AG08396 (cell line): Measurements from ENCODE around the gene MAGEC3.
"Not testable (repeated sequence)": the region's sequence is repeated elsewhere in the genome, so short reads cannot be mapped to it uniquely, and the experiment has no call there.

Experiments used
- DNase-seq: peaks from one replicate; pipeline ENCODE4 v3.0.0; 2012; ENCODE audit warnings: low spot score, mixed read lengths

MAGEC3 gene

GRCh38 chrX:141838016-141838415, at the start of gene MAGEC3:
Gene MAGEC3, plus strand, starts transcription at chrX:141838316. Its CDS starts 0 bp downstream, at chrX:141838316.
- no peak for DNase-seq

- DNase-seq: no peak
Measured at GRCh38 chrX:141791856-141792255, 46.3 kb upstream of the MAGEC3 start.

- DNase-seq: no peak
Measured at GRCh38 chrX:141811438-141811837, 26.7 kb upstream of the MAGEC3 start.

GRCh38 chrX:141814213-141814857, 23.8 kb upstream of the MAGEC3 start:
- no peak for DNase-seq

GRCh38 chrX:141815904-141816303, 22.2 kb upstream of the MAGEC3 start:
- no peak for DNase-seq

- DNase-seq: no peak
Measured at GRCh38 chrX:141832247-141832646, 5.9 kb upstream of the MAGEC3 start.

GRCh38 chrX:141839856-141840255, 1.7 kb downstream of the MAGEC3 start:
- no peak for DNase-seq

- DNase-seq: no peak
Measured at GRCh38 chrX:141857479-141857878, 19.4 kb downstream of the MAGEC3 start.

- no peak for DNase-seq
Measured at GRCh38 chrX:141879616-141880015, 41.5 kb downstream of the MAGEC3 start.

- not testable (repeated sequence) for DNase-seq
Measured at GRCh38 chrX:141888811-141889210, 50.7 kb downstream of the MAGEC3 start.

GRCh38 chrX:141894733-141895132, 56.6 kb downstream of the MAGEC3 start:
- DNase-seq: no peak

GRCh38 chrX:141897690-141898089, 59.6 kb downstream of the MAGEC3 start:
- DNase-seq: no peak

GRCh38 chrX:141902366-141902765, 64.2 kb downstream of the MAGEC3 start:
- DNase-seq: no peak

GRCh38 chrX:141903400-141904155, 65.5 kb downstream of the MAGEC3 start, which contains the start of gene MAGEC1:
Gene MAGEC1, plus strand, starts transcription at chrX:141903894. Its CDS starts 1,179 bp downstream, at chrX:141905073.
- DNase-seq: no peak

GRCh38 chrX:141904262-141904661, 66.1 kb downstream of the MAGEC3 start:
- DNase-seq: no peak

GRCh38 chrX:141917801-141918200, 79.7 kb downstream of the MAGEC3 start:
- DNase-seq: no peak

GRCh38 chrX:141924293-141924692, 86.2 kb downstream of the MAGEC3 start:
- DNase-seq: no peak

GRCh38 chrX:141928432-141928831, 90.3 kb downstream of the MAGEC3 start:
- DNase-seq: no peak

- DNase-seq: no peak
Measured at GRCh38 chrX:141934059-141934641, 96.0 kb downstream of the MAGEC3 start.

GRCh38 chrX:141935645-141936044, 97.5 kb downstream of the MAGEC3 start:
- no peak for DNase-seq

- DNase-seq: no peak
Measured at GRCh38 chrX:141936080-141936479, 98.0 kb downstream of the MAGEC3 start.

GRCh38 chrX:141941234-141941633, 103.1 kb downstream of the MAGEC3 start:
- no peak for DNase-seq

GRCh38 chrX:141945426-141945825, 107.3 kb downstream of the MAGEC3 start:
- no peak for DNase-seq
